HG03280 (cell line): ENCODE measurements around the gene C12orf42.
"Not testable (repeated sequence)": the region's sequence is repeated elsewhere in the genome, so short reads cannot be mapped to it uniquely, and the experiment has no call there.

Experiments
- ATAC-seq: cut with Tn5 transposase; IDR thresholded peaks from one replicate; pipeline ENCODE4 v1.9.1; 2021; ENCODE audit warnings: mild to moderate bottlenecking, moderate library complexity; ENCODE audit not compliant: unreplicated experiment

Gene C12orf42

GRCh38 chr12:103425674-103426073, 70.1 kb downstream of the C12orf42 start:
- not testable (repeated sequence) for ATAC-seq

GRCh38 chr12:103424849-103425586, 70.8 kb downstream of the C12orf42 start:
- ATAC-seq: not testable (repeated sequence)

DNA sequence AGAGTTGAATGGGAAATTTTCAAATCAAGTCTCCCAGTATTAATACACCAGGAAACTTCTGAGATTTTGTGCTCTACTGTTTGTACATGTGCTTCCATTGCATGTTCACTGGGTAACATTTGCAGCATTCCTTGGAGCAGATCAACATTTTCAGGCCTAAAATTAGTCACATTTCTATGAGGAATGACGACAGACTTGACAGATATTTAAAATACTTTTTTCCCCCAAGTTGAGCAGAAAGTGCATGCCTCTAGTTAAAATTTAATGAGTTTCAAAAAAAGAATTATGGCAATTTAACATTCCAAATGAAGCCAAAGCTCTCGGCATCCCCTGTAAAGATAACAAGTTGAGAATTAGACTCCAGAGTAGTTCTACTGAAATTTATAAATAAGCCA, 72.3 kb downstream of the C12orf42 start:
- no peak for ATAC-seq

- no peak for ATAC-seq
These were observed 72.8 kb downstream of the C12orf42 start for GRCh38 chr12:103422746-103423515.

DNA sequence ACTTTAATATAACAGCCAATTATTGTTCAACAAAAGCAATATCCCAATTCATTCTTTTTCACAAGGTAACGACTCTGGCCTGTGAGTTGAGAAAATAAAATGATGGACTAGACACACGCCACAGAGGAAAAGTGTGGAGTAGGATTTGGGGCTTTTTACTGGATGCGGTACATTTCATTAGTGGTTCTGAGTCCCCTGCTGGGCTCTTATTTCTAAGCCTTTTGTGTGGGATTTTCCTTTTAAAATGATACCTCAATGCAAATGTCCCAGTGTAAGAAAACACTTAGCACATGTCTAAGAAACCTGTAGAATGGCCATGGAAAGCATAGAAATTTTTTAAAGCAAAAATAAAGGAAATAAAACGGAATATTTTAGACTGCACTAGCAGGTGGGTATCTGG, 73.4 kb downstream of the C12orf42 start:
- ATAC-seq: no peak

DNA sequence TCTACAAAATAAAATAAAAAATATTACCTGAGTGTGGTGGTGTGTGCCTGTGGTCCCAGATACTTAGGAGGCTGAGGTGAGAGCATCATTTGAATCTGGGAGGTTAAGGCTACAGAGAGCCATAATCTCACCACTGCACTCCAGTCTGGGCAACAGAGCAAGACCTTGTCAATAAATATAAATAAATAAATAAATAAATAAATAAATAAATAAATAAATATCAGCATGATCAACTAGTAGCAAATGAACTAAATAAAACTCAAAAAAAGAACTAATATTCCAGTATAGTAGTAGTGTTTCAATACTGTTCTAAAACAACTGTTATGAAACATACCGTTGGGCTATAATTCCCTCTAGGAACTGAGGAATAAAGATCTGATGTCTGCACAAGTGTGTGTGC, 74.4 kb downstream of the C12orf42 start:
- ATAC-seq: no peak

DNA sequence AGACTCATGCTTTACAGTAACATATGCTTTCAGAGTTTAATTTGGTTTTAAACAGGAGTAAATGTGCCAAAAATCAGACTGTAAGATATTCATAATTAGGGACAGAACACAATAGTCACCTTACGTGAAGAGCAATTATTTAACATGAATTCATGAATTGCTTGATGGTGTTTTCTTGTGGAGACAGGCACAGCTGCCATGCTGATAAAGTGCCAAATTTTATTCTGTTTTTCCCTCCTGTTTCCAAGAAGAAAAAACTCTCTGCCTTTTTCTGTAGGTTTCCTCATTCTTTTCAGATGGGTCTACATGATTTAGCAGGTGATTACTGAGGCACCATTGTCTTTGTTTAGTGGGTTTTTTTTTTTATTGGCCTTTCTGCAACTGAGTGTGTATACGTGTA, 80.1 kb downstream of the C12orf42 start:
- ATAC-seq: no peak

DNA sequence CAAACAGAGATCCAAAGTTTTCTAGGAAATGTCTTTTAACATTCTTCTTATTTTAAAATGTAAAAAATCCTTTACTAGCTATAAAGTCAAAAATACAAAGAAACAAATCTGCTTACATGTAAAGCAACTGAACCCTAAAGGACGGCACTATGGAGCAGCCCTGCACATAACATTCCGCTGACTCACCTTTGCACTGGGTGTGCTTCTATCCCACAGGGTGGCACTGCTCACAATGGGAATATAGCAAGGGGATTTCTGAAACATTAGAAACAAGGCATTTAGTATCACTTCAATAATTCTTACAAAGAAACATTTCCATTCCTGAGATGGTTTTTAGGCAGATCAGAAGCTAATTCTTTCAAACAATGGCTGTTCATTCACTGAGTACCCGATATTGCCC, 94.3 kb downstream of the C12orf42 start:
- no peak for ATAC-seq

DNA sequence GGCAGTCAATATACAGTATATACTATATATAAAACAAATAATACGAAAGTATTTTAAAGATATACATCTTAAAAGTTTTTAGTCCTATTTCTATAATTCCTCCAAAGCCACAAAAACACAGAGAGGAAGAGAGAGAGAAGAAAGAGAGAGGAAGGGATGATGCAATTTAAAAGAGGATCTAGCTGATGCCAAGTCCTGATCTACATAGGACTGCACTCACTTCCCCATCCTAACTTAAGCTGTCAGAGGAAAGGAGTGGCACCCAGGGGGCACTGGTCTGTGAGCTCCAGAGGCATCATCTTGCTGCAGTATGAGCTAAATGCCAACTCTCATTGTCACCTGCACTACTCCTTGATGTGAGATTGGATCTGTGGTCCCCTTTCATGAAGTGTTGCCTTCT, 95.8 kb downstream of the C12orf42 start:
- ATAC-seq: no peak

GRCh38 chr12:103397536-103397935, 98.2 kb downstream of the C12orf42 start:
- no peak for ATAC-seq

GRCh38 chr12:103392722-103393121, 103.0 kb downstream of the C12orf42 start:
- ATAC-seq: peak; percentile 76

- ATAC-seq: no peak
These were observed 104.7 kb downstream of the C12orf42 start for GRCh38 chr12:103391103-103391502.

DNA sequence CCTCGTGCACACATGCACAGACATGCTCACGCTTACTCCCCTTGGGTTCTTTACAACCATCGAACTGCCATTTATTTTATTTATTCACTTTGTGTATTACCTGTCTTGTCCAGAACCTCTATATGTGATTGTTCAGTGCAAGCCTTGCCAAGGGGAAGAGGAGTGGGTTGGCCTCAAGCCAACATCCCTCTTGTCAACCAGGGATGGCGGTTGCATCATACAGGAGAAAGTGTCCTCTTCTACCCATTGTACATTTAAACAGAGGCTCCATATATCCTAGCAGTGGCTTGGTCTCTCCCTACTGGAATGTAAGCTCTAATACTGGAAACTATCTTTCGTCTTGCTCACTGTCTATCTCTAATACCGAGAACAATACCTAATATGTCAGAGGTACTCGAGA, 108.4 kb downstream of the C12orf42 start:
- no peak for ATAC-seq

- no peak for ATAC-seq
These were observed 109.3 kb downstream of the C12orf42 start for GRCh38 chr12:103386451-103386850.

GRCh38 chr12:103382736-103383346, 112.9 kb downstream of the C12orf42 start:
- no peak for ATAC-seq

DNA sequence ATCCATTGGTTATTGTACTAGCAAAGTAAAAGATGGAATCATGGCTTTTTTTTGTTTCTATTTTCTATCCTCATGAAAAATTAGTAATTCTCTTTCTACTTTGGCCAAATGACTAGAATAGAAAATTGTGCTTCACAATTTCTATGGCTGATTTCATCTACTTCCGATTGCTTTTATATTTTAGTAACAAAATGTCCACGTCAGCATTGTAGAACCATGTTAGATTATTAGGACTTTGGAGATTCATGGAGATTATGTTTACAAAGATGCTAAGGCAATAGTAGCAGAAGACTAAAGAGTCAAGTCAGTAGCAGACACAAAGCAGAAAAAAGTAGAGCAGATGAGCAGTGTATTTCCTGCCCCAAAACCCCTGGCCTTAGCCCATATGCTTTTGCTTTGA, 113.6 kb downstream of the C12orf42 start:
- ATAC-seq: no peak

DNA sequence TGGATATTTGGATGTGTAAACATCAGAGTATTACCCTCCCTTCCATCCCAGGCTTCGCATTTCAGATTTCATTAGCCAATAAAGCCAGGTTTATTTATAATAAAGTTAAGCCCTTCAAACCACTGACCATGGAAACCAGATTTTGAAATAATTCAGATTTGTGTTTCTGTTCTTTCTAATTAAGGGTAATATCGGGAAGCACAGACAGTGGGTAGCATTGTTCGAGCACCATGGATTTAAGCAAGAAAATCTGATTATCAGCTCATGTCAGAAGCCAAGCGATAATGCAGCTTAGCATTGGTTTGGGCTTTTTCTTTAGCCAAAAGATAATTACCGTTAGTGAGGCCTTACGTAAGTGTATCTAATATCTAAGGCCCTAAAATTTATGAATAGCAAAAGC, 116.1 kb downstream of the C12orf42 start:
- ATAC-seq: no peak

DNA sequence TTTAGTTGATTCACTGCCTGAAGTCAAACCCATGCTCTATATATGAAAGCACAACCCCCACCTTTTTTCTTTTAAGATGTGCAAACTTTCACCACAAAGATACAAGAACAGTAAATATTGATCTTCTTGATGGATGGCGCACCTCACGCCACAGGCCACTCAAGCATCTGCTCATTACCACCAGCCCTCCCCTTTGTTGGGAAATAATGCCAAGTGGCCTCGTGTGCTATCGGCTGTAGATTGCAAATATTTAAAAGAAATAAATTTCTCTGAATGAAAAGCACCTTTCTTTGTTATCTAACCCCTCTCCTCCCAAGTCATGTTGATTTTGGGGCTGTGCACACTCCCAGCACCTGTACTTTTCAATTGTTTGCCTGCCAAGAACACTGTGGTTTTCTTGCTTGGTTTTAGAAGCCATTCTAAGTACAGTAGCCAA, 122.7 kb downstream of the C12orf42 start:
- ATAC-seq: no peak

GRCh38 chr12:103369929-103370328, 125.8 kb downstream of the C12orf42 start:
- peak; percentile 80 for ATAC-seq

DNA sequence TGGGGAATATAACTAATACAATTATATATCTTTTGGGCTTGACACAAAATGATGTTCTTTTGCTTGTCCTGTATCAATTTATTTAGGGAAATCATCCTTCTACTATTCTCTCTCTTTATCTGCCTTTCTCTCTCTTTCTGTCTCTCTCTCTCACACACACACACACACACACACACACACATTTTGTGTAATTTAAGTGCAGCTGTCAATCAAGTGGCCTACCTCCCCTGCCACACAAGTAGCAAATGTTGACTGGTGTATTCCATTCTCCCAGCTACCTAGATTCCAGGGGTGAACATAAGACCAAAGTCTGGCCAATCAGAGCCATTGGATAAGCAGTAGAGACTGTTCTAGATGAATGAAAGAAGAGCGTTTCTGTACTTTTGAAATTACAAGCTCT, 127.6 kb downstream of the C12orf42 start:
- ATAC-seq: no peak

DNA sequence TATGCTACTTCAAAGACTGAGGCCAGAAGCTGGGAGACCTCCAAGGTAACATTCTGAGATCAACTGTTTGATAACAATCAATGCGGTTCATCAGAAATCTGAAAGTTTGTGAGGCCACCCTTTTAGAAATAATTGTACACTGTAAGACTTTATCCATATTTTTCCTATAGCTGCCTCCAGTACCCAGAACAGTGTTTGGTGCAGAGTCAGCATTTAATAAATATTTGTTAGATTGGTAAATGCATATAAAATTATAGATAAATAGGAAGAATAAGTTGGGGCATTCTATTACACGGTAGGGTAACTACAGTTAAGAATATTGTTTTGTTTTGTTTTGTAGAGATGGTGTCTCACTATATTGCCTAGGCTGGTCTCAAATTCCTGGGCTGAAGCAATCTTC, 141.4 kb downstream of the C12orf42 start:
- no peak for ATAC-seq

DNA sequence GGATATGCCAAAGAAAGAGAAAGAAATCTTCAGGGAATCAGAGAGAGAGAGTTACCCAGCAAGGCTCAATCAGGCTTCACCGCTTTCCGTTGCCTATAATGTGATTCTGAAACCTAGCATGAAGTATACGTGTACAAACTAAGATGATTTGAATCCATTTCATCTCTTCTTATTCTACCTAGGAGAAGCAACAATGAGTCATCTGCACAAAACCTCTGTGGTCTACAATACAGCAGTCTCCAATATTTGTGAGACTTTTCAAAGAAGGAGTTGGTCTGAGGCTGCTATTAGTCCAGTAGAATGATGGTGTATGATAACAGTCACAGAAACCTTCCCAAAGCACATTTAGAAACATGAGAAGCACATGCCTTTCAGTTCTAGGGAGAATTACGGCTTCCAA, 141.9 kb downstream of the C12orf42 start:
- ATAC-seq: no peak
